SK-N-SH (cell line): ENCODE measurements around the gene CREBL2. TPM values are rescaled to one million over a fixed set of nuclear protein-coding genes. Genes with fewer than 3 reads are reported as not detected.
"Not testable (repeated sequence)": the region's sequence is repeated elsewhere in the genome, so short reads cannot be mapped to it uniquely, and the experiment has no call there.

ENCODE experiments used
- CTCF ChIA-PET: fragments of 300-600, 350-600 bp; formaldehyde crosslinking; extraction: SDS; loops from one replicate; lab custom pipeline; 2021; lab: Yijun Ruan, JAX
- POLR2A ChIA-PET: fragments of 350-600 bp; sonication (Branson Sonifier 250); formaldehyde crosslinking; extraction: SDS; loops from one replicate; lab custom pipeline; 2020; ENCODE audit warnings: antibody characterized with exemption, inconsistent platforms; lab: Yijun Ruan, JAX
- DNase-seq: peaks from one replicate; pipeline ENCODE4 v3.0.0; 2012
- H2AFZ ChIP-seq: fragments of 200-600 bp; sonication (generic); 2 replicates; pipeline ENCODE4 v1.8.1; 2016; ENCODE audit warnings: antibody characterized with exemption, mild to moderate bottlenecking, low read depth
- H3F3A ChIP-seq: fragments of 200-600 bp; sonication (generic); replicated peaks from 2 replicates; pipeline ENCODE3; 2016; ENCODE audit warnings: antibody characterized with exemption, mild to moderate bottlenecking; ENCODE audit not compliant: insufficient read depth
- H3K27ac ChIP-seq, 2 experiments: fragments of 200-500 bp in 1 of 2; fragments of 200-600 bp in 1 of 2; sonication (Bioruptor generic) in 1 of 2; sonication (generic), shearing (Covaris generic) in 1 of 2; 2 replicates each; pipeline versions ENCODE4 v1.5.1 to v1.6.1; 2014 to 2016; ENCODE audit warnings: low read depth in 2 of 2, inconsistent platforms in 1 of 2, low read length in 1 of 2, mild to moderate bottlenecking in 1 of 2, mixed read lengths in 1 of 2
- H3K27me3 ChIP-seq: fragments of 200-600 bp; sonication (generic), shearing (Covaris generic); 2 replicates; pipeline ENCODE4 v1.6.1; 2016; ENCODE audit warnings: mixed run types; ENCODE audit not compliant: insufficient read depth
- H3K36me3 ChIP-seq, 2 experiments: fragments of 200-500 bp in 1 of 2; fragments of 200-600 bp in 1 of 2; sonication (Bioruptor generic) in 1 of 2; sonication (generic) in 1 of 2; replicated peaks in 1 of 2; 2 replicates each; pipeline versions ENCODE3 to v1.5.1; 2014 to 2016; ENCODE audit warnings: low read length in 1 of 2, mild to moderate bottlenecking in 1 of 2; ENCODE audit not compliant: insufficient read depth in 2 of 2, control insufficient read depth in 1 of 2
- H3K4me1 ChIP-seq, 2 experiments: fragments of 200-500 bp in 1 of 2; fragments of 200-600 bp in 1 of 2; sonication (Bioruptor generic) in 1 of 2; sonication (generic), shearing (Covaris generic) in 1 of 2; 2 replicates each; pipeline versions ENCODE4 v1.5.1 to v1.6.1; 2014 to 2016; ENCODE audit warnings: low read depth in 1 of 2, low read length in 1 of 2, mixed run types in 1 of 2; ENCODE audit not compliant: insufficient read depth in 2 of 2, control insufficient read depth in 1 of 2
- H3K4me2 ChIP-seq: fragments of 200-600 bp; sonication (generic), shearing (Covaris generic); 2 replicates; pipeline ENCODE4 v1.6.1; 2017; ENCODE audit warnings: mixed run types
- H3K4me3 ChIP-seq, 2 experiments: fragments of 200-500 bp in 1 of 2; fragments of 200-600 bp in 1 of 2; sonication (Bioruptor generic) in 1 of 2; sonication (generic), shearing (Covaris generic) in 1 of 2; 2 replicates each; pipeline versions ENCODE4 v1.5.1 to v1.8.1; 2014 to 2016; ENCODE audit warnings: low read depth in 2 of 2, inconsistent platforms in 1 of 2, low read length in 1 of 2, mild to moderate bottlenecking in 1 of 2, mixed read lengths in 1 of 2, moderate library complexity in 1 of 2
- H3K79me2 ChIP-seq: fragments of 200-600 bp; sonication (generic); 2 replicates; pipeline ENCODE4 v1.8.1; 2017; ENCODE audit warnings: mild to moderate bottlenecking; ENCODE audit not compliant: insufficient read depth
- H3K9ac ChIP-seq: fragments of 200-600 bp; sonication (generic); 2 replicates; pipeline ENCODE4 v1.6.1; 2017; ENCODE audit warnings: mixed run types
- H3K9me2 ChIP-seq: fragments of 200-600 bp; sonication (generic); 2 replicates; pipeline ENCODE4 v1.6.1; 2017; ENCODE audit warnings: mixed run types
- H3K9me3 ChIP-seq: fragments of 200-600 bp; sonication (generic); 2 replicates; pipeline ENCODE4 v1.6.1; 2017; ENCODE audit warnings: mixed run types, mild to moderate bottlenecking, moderate library complexity
- H4K20me1 ChIP-seq: fragments of 200-600 bp; sonication (generic); 2 replicates; pipeline ENCODE4 v1.6.1; 2017; ENCODE audit warnings: mild to moderate bottlenecking, mixed run types; ENCODE audit not compliant: insufficient read depth
- FOSL2 ChIP-seq: IDR thresholded peaks from 2 replicates; pipeline ENCODE4 v1.4.0; 2012; ENCODE audit warnings: low read depth, mild to moderate bottlenecking, moderate library complexity, borderline replicate concordance
- GABPA ChIP-seq: IDR thresholded peaks from 2 replicates; pipeline ENCODE4 v1.4.0; 2012; ENCODE audit warnings: low read depth, mild to moderate bottlenecking
- JUND ChIP-seq: IDR thresholded peaks from 2 replicates; pipeline ENCODE4 v1.4.0; 2012
- NRF1 ChIP-seq: IDR thresholded peaks from 2 replicates; pipeline ENCODE4 v1.6.1; 2012; ENCODE audit warnings: low read depth, mild to moderate bottlenecking, low read length
- PBX3 ChIP-seq: IDR thresholded peaks from 2 replicates; pipeline ENCODE4; 2012
- POLR2AphosphoS5 ChIP-seq: IDR thresholded peaks from 2 replicates; pipeline ENCODE4 v1.6.1; 2012; ENCODE audit warnings: low read depth, low read length
- RFX5 ChIP-seq: IDR thresholded peaks from 2 replicates; pipeline ENCODE4 v1.6.1; 2012; ENCODE audit warnings: mild to moderate bottlenecking, improper control_type of control experiment, low read length
- TCF12 ChIP-seq: IDR thresholded peaks from 2 replicates; pipeline ENCODE4 v1.4.0; 2012
- TEAD4 ChIP-seq: IDR thresholded peaks from 2 replicates; pipeline ENCODE4 v1.4.0; 2012; ENCODE audit warnings: mild to moderate bottlenecking, borderline replicate concordance; ENCODE audit not compliant: insufficient read depth
- YY1 ChIP-seq: IDR thresholded peaks from 2 replicates; pipeline ENCODE4 v1.4.0; 2012; ENCODE audit warnings: low read depth, mild to moderate bottlenecking
- WGBS: methylation state at CpG from one replicate; pipeline ENCODE4 v1.1.6; 2017; ENCODE audit warnings: low lambda C conversion rate; 5-methylcytosine and 5-hydroxymethylcytosine counted together
- polyA plus RNA-seq, 3 experiments: library from polyadenylated mRNA; depleted of rRNA; stranded (reverse); fragments of >200 nt; gene quantifications; 2 replicates each; pipeline ENCODE4 v1.2.3, GENCODE V29; 2012
- TF ChIP-seq, protein P1 (sequence below): IDR thresholded peaks from 2 replicates; pipeline ENCODE4 v1.4.0; 2012; ENCODE audit warnings: low read depth, borderline replicate concordance

CREBL2 gene
- polyA plus RNA-seq, 1 of the 3 experiments (the other 2 are of a cell fraction), result 12.6 TPM

- Histone ChIP-seq H3K27ac (no peak overlapping the region), H3K9me3 (no peaks in the 10 kb centered on the region), H3K79me2 (no peaks in the 10 kb centered on the region), H3K36me3 (no peaks in the 10 kb centered on the region), H3K9ac (no peak overlapping the region), H2AFZ (peak overlapping the region; percentile 52; the same call in 1 of the 2 replicates), H3K4me2 (no peak overlapping the region), H3K27me3 (no peaks in the 10 kb centered on the region), H3F3A (no peaks in the 10 kb centered on the region), H3K9me2 (no peaks in the 10 kb centered on the region), H3K4me3 (no peak overlapping the region), H3K4me1 (no peaks in the 10 kb centered on the region), H4K20me1 (no peaks in the 10 kb centered on the region)
- WGBS, result 50% methylated on average over 3 of the region's 3 CpGs
- no peak for TF ChIP-seq NRF1
- TF ChIP-seq PBX3, result no peak
- 0 out of 2 replicates have a peak, but pooled peaks have one; percentile 15 for TF ChIP-seq TCF12
- TF ChIP-seq, protein P1, sequence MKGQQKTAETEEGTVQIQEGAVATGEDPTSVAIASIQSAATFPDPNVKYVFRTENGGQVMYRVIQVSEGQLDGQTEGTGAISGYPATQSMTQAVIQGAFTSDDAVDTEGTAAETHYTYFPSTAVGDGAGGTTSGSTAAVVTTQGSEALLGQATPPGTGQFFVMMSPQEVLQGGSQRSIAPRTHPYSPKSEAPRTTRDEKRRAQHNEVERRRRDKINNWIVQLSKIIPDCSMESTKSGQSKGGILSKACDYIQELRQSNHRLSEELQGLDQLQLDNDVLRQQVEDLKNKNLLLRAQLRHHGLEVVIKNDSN, result peak; percentile 56; the same call in 1 of the 2 replicates
- TF ChIP-seq TEAD4, result 0 out of 2 replicates have a peak, but pooled peaks have one; percentile 15
- TF ChIP-seq YY1, result no peak
- TF ChIP-seq GABPA, result no peak
- TF ChIP-seq POLR2AphosphoS5, result no peak
- TF ChIP-seq JUND, result peak; percentile 37; the same call in 1 of the 2 replicates
- TF ChIP-seq FOSL2, result peak; percentile 57
- TF ChIP-seq RFX5, result no peak
- POLR2A ChIA-PET, result no interaction called here
- DNase-seq, result no peak
- CTCF ChIA-PET, result interaction anchor here (1.8 kb wide), 1 partner anchor 29 kb away, joined by 8 read pairs; no protein-coding TSS in a partner anchor
Measured at GRCh38 chr12:12592930-12593329, 18.7 kb upstream of the CREBL2 start.

DNA sequence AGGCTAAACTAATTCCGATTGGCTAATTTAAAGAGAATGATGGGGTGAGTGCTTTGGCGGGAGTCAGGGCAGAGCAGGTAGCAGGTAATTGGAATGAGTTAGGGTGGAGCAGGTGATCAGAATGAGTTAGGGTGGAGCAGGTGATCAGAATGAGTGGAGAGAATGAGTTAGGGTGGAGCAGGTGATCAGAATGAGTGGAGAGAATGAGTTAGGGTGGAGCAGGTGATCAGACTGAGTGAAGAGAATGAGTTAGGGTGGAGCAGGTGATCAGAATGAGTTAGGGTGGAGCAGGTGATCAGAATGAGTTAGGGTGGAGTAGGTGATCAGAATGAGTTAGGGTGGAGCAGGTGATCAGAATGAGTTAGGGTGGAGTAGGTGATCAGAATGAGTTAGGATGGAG is 15.7 kb upstream of the CREBL2 start:
- H4K20me1 ChIP-seq, H3F3A ChIP-seq, CTCF ChIA-PET, H3K4me2 ChIP-seq, H3K27me3 ChIP-seq, H2AFZ ChIP-seq, H3K9me2 ChIP-seq, H3K9ac ChIP-seq, H3K27ac ChIP-seq, H3K9me3 ChIP-seq, H3K4me3 ChIP-seq, DNase-seq, H3K36me3 ChIP-seq, H3K79me2 ChIP-seq, POLR2A ChIA-PET, H3K4me1 ChIP-seq: not testable (repeated sequence)
- WGBS, result 88% methylated on average over 2 of the region's 2 CpGs

GRCh38 chr12:12596598-12596997 is 15.1 kb upstream of the CREBL2 start:
- H3K9ac ChIP-seq, H3K4me1 ChIP-seq, H3K36me3 ChIP-seq, H3K27me3 ChIP-seq, CTCF ChIA-PET, H3K9me2 ChIP-seq, H3K4me2 ChIP-seq, H3F3A ChIP-seq, H3K9me3 ChIP-seq, H4K20me1 ChIP-seq, DNase-seq, POLR2A ChIA-PET, H3K27ac ChIP-seq, H3K79me2 ChIP-seq, H2AFZ ChIP-seq, H3K4me3 ChIP-seq: not testable (repeated sequence)
- 67% methylated on average over 3 of the region's 3 CpGs for WGBS
